Stimulated activated CD4-positive, alpha-beta T cell treated with anti-CD3 and anti-CD28 coated beads, Interleukin-12 subunit alpha, Interleukin-12 subunit beta, amount 100 ng/mL, for 48 hours (primary cell): ENCODE data around the gene C7orf25.
A peak's percentile ranks its signal among the peaks of the same experiment; 100 is the strongest.

Source experiments
- DNase-seq, 3 donors: peaks; one replicate each; pipeline ENCODE4 v3.0.0-alpha.2; 2020; ENCODE audit warnings: low read depth in 2 of 3, low spot score in 1 of 3

C7orf25 gene

GRCh38 chr7:42878303-42878702, 33.6 kb downstream of the C7orf25 start:
- DNase-seq: no peak

GRCh38 chr7:42877862-42878261, 34.0 kb downstream of the C7orf25 start:
- no peak for DNase-seq

- DNase-seq: peak; percentile 31 to 58 (median 53)
These were observed 35.4 kb downstream of the C7orf25 start for GRCh38 chr7:42876182-42877068.

GRCh38 chr7:42869131-42870020, 42.5 kb downstream of the C7orf25 start:
- peak; percentile 37 to 44 (median 41) for DNase-seq

GRCh38 chr7:42868480-42868879, 43.4 kb downstream of the C7orf25 start:
- DNase-seq: no peak
